NK-92 (cell line): ENCODE data around the gene PPP1R2C.

Source experiments
- DNase-seq: peaks from one replicate; lab custom pipeline; 2025; ENCODE audit not compliant: unreplicated experiment; lab: John Stamatoyannopoulos, UW

PPP1R2C gene

GRCh38 chrX:42751573-42751972 is 26.4 kb downstream of the PPP1R2C start:
- no peak for DNase-seq

- no peak for DNase-seq
Observed at GRCh38 chrX:42748067-42748850, 29.7 kb downstream of the PPP1R2C start.

GRCh38 chrX:42746606-42747005 is 31.4 kb downstream of the PPP1R2C start:
- DNase-seq = no peak

- no peak for DNase-seq
Observed at GRCh38 chrX:42740456-42740855, 37.5 kb downstream of the PPP1R2C start.

GRCh38 chrX:42739741-42740140 is 38.2 kb downstream of the PPP1R2C start:
- DNase-seq = no peak

- DNase-seq = no peak
Observed at GRCh38 chrX:42739258-42739657, 38.7 kb downstream of the PPP1R2C start.

- DNase-seq = no peak
Observed at GRCh38 chrX:42738552-42738951, 39.4 kb downstream of the PPP1R2C start.

GRCh38 chrX:42735250-42735649 is 42.7 kb downstream of the PPP1R2C start:
- no peak for DNase-seq

GRCh38 chrX:42732506-42732905 is 45.5 kb downstream of the PPP1R2C start:
- DNase-seq = no peak
